COLO829 (cell line): ENCODE data around the gene COPA.
A peak's percentile ranks its signal among the peaks of the same experiment; 100 is the strongest.

Experiments used
- DNase-seq: peaks from one replicate; pipeline ENCODE4 v3.0.0; 2012; ENCODE audit warnings: low spot score

The COPA gene

DNA sequence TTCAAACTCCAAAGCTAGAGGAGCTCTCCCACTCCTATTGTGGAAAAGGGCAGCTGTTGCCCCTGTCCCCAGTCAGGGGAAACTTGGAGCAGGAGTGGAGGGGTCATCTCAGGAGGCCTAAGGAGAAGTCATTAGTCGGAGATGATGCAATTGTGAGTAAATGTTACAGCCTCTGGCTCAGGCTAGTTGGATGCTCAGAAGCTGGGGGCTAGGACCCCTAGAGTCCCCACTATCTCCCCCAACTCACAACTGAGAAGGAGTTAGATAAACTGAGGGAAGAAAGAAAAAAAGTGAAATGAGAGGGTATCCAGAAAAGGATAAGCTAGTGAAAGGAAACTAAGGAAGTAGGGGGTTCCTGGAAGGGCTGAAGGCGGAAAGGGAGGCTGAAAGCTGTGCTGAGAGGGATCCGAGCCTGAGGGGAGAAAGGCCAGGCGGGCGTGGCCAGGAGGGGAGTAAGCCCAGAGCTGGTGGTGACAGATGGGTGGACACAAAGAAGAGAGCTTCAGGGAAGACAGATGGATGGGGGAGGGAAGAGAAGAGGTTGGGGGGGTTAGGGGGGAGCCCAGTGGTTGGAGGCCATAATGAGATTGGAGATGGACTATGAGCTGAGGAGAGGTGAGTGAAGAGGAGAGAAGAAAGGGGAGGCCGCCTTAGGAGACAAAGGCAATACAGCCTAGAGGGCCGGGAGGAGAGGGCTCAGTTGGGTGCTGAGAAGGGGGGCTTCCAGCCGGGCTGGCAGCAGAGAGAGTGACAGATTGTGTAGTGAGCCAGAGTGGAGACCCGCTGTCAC lies 19.3 kb upstream of the COPA start:
- no peak for DNase-seq

DNA sequence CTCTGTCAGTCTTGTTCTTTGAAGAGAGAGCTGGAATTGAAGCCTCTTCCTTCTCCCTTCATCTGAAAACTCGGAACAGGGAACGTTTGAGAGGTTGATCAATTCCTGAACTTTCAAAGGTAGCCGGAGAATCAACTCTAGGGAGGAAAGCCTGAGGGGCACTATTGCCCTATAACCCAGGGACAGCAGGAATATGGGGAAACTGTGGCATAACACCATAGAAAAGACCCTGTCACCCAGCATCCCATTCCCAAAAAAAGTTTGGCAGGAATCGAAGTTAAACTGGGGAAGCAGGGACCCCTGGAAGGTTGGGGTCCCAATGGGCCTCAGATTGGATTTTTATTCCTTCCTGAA lies 18.7 kb upstream of the COPA start:
- DNase-seq, result no peak

DNA sequence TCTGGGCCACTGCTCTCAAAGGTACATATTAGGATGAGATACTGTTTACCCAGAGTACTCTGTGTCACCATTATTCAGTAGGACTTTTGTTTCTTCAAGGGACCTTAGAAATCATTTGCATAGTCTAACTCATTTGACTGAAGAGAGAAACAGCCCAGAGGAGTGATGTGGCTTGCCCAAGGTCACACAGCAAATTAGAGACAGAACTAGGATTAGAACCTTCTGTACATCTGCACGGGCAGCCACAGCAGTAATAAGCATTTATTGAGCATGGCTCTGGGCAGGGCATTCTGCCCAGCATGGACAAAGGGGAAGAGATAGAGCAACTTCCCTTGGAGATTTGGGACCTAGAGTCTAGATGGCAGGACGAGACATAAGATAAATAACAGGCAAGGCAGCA lies 18.1 kb upstream of the COPA start:
- DNase-seq, result no peak

- no peak for DNase-seq
Measured at GRCh38 chr1:160360227-160360695, 17.2 kb upstream of the COPA start.

- no peak for DNase-seq
Measured at GRCh38 chr1:160359559-160360226, 16.6 kb upstream of the COPA start.

DNA sequence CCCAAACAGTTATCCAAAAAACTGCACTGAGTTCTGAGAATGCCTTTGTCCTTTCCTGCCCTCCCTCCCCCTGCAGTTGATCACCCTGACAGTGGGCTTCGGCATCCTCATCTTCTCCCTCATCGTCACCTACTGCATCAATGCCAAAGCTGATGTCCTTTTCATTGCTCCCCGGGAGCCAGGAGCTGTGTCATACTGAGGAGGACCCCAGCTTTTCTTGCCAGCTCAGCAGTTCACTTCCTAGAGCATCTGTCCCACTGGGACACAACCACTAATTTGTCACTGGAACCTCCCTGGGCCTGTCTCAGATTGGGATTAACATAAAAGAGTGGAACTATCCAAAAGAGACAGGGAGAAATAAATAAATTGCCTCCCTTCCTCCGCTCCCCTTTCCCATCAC lies 15.0 kb upstream of the COPA start:
- DNase-seq, result no peak

GRCh38 chr1:160357286-160358002 lies 14.4 kb upstream of the COPA start:
- DNase-seq, result no peak

- DNase-seq, result peak; percentile 44
Measured at GRCh38 chr1:160354388-160354985, 11.4 kb upstream of the COPA start.

DNA sequence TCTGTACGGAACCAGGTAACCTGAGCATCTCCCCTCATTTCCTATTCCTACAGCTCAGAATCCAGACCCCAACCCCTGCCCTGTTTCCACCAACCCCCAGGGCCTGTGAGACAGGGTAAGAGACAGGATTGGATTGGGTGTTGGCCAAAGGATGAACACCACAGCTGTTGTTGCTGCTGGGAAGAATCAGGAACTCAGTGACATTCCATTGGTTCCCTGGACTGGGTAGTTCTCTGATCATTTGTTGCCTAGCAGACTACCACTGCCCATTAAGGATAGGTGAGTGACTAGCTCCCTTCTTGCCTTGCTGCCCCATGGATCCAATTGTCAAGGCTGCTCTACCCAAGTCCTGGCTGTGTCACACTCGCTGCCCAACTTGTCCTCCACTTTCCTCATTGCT lies 10.2 kb upstream of the COPA start:
- DNase-seq, result no peak

DNA sequence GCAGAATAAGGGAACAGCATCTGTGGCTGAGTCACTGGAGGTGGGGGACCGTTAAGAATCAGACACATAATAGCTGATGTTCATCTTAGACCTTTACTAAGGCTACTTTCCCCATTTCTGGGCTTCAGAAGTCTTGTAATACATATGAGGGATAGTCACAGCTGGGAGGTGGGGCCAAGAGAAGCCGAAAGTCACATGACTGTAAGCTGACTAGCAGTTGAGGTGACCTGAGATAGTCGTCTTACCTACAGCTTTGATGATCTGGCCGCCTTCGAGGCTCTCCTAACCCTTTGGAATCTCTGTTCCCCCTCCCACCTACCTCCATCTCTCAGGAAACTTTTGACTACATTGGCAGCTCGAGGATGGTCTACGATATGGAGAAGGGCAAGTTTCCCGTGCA lies 9.5 kb upstream of the COPA start:
- no peak for DNase-seq

- no peak for DNase-seq
Measured at GRCh38 chr1:160351629-160352028, 8.6 kb upstream of the COPA start.

DNA sequence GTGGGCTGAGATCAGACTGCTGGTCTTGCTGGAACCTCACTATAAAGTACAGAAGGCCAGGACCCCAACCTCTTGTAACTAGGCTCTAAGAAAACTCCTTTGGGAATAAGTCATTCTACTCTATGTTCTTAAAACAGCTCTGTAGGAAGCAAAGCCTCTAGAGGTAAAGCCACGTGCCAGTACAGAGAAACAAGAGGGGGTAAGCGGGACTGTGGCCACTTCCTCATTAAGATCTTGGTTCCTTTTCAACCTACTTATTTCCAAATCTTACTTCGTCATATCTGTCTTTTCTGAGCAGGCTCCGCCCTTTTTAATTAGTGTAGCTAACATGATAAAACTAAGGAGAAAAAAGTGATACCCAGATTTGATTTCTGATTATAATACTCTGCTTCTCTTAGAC lies 3.9 kb upstream of the COPA start:
- DNase-seq, result no peak

GRCh38 chr1:160346463-160346862 lies 3.4 kb upstream of the COPA start:
- DNase-seq, result no peak

DNA sequence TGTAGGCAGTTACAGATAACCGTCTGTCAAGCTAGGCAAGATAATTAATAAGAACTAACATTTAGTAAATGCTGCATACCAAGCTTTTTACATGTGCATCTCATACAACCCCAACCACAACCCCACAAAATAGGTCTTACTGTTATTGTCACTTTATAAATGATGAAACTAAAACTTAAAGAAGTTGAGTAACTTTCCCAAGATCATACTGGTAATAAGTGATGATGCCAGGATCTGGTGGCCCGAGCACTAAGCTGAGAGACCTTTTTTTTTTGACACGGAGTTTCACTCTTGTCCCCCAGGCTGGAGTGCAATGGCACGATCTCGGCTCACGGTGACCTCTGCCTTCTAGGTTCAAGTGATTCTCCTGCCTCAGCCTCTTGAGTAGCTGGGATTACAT lies 1.9 kb upstream of the COPA start:
- no peak for DNase-seq

GRCh38 chr1:160344241-160344640 lies 1.2 kb upstream of the COPA start:
- no peak for DNase-seq

DNA sequence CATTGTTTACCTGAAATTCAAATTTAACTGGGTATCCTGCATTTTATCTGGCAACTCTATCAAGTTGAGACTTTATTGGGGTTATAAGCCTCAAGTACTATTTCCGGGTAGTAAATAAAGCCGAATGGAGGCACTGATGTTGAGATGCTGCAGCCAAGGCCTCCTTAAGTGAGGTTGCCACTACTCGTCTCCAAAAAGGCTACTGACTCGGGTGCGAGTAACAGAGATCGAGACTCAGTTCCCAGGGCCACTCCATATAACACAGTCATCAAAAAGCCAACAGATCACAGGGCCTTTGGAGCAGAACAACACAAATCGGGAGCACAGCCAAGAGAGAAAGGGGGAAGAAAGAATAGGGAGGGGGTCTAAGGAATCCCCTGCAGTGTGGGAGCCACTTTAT lies 524 bp downstream of the COPA start:
- DNase-seq, result no peak

GRCh38 chr1:160340866-160341265 lies 2.2 kb downstream of the COPA start:
- DNase-seq, result no peak

GRCh38 chr1:160340146-160340545 lies 2.9 kb downstream of the COPA start:
- DNase-seq, result no peak

DNA sequence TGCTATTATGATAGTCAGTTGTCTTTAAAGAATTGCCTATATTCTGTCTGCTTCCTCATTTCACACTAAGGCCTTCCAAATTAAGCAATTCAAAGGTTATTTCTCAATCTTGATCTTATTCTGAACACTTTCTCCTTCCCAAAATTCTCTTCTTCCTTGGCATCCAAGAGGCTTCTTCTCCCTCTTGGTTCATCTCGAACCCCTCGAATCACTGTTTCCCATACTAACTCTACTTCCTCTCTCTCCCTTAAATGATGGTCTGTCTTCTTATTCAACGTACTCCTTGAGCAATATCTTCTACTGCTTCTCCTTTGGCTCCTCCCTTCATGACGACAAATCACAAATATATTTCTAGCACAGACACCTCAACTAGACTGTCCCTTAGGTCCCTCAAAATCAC lies 4.5 kb downstream of the COPA start:
- DNase-seq, result no peak

DNA sequence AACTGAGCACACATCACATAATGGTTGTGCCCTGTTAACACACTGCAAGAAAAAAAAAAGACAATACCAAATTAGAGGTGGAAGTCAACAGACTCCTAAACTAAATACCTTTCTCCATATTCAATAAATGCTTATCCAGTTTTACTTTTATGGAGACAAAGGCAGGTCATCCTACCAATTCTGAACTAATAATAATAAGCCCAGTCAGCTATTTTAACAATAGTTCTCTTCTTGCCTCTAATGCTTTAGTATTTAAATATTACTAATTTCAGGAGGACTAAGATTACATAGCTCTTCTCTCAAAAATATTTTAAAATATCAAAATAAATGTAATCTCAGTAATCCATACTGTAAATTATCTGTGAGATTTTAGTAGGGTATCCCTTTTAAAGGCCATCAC lies 10.5 kb downstream of the COPA start:
- no peak for DNase-seq

- DNase-seq, result no peak
Measured at GRCh38 chr1:160330119-160330518, 12.9 kb downstream of the COPA start.

DNA sequence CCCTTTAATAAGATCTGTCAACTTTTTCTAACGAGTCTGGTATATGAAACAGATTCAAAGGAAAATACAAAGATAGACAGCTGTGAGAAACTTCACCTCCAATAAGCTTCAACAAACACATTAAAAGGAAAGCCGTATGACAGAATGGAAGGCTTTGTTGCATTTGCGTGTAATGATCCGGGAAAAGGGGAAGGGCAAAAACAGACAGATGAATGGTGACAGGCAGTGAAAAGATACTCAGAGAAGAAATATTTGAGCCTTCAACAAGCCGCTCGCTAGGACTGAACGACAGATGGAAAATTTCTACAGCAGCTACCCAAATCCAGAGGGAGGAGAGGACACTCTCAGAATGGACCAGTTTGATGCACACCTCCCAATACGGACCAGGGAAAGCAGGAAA lies 14.9 kb downstream of the COPA start:
- DNase-seq, result no peak

DNA sequence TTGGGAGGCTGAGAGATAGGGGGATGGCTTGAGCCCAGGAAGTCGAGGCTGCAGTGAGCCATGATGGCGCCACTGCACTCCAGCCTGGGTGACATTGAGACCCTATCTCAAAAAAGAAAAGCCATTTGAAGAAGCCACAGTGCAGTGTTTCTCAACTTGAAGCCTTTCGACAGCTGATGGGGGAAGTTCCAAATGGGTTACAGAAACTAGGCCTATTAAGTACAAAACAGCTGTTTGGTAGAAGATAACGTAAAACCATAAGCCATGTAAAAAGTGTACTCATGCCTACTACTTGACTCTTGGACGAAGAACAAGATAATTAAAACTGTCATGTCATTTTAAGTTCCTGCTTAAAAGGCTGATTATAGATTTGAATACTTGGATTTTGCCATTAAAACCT lies 16.6 kb downstream of the COPA start:
- DNase-seq, result no peak
